ENCODE results near the gene CSNK1G1.
"Not testable (repeated sequence)": the region's sequence is repeated elsewhere in the genome, so short reads cannot be mapped to it uniquely, and the experiment has no call there.

Gene CSNK1G1

DNA sequence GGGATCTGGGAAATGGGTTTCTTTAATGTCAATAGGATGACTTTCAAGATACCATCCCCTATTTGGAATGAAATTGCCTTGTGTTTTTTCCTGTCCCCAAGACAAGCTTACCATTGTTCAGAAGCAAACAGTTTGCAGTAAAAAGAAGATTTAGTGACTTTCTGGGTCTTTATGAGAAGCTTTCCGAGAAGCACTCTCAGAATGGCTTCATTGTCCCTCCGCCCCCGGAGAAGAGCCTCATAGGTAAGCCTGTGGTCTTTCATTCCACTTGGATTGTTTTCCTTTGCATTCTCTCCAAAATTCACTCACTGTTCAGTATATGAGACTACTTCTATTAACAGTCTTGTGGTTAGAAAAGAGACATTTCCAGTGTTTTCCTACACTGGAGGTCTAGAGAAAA, 230.0 kb downstream of the CSNK1G1 start:
- TF ChIP-seq, protein P1, sequence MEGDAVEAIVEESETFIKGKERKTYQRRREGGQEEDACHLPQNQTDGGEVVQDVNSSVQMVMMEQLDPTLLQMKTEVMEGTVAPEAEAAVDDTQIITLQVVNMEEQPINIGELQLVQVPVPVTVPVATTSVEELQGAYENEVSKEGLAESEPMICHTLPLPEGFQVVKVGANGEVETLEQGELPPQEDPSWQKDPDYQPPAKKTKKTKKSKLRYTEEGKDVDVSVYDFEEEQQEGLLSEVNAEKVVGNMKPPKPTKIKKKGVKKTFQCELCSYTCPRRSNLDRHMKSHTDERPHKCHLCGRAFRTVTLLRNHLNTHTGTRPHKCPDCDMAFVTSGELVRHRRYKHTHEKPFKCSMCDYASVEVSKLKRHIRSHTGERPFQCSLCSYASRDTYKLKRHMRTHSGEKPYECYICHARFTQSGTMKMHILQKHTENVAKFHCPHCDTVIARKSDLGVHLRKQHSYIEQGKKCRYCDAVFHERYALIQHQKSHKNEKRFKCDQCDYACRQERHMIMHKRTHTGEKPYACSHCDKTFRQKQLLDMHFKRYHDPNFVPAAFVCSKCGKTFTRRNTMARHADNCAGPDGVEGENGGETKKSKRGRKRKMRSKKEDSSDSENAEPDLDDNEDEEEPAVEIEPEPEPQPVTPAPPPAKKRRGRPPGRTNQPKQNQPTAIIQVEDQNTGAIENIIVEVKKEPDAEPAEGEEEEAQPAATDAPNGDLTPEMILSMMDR (conservative IDR thresholded peaks at IDR 0.05; ENCODE audit: low read depth, low read length), result no peak
- DNase-seq (ENCODE audit: low read depth), result no peak
- H3K4me3 ChIP-seq (ENCODE audit: low read depth, low read length), result no peak overlapping the region

DNA sequence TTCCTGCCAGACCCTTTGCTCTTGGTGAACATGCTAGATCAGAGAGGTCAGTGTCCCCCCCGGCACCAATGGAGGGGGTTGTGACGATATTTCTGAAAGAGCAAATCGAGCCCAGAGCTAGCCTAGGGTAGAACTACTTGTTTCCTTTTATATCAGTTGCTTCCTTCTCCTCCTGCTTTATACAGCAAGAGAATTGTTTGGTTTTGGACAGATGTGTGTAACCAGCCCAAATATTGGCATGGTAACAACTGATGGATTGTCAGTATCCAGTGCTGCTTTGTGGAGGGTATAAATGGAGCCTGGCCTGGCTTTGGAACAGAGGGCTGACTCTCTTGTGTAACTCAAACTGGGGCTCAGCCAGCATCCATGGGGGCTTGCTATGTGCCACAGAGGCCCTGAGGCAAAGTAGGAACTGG, 233.0 kb downstream of the CSNK1G1 start:
- TF ChIP-seq, protein P1 (conservative IDR thresholded peaks at IDR 0.05; ENCODE audit: low read depth, low read length), result no peak
- no peak overlapping the region for H3K4me3 ChIP-seq (ENCODE audit: low read depth, low read length)
- DNase-seq (ENCODE audit: low read depth), result no peak

DNA sequence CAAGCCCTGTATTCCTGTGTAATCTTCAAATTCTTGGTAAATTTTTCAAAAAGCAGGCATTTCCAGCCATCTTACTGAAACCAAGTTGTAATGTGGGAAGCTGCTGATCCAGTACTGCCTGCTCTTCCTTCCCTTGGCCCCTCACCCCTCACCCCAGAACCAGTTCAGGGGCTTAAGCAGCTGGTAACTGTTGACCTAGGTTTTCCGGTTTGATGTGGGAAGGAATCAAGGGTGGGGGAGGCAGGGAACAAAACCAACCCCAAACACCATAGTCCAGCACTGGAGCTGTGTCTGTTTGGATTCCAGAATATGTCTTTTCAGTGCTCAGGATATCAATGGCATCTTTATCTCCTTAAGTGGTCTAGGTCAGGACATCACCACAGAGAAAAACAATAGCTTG, 233.5 kb downstream of the CSNK1G1 start:
- no peak for DNase-seq (ENCODE audit: low read depth)
- TF ChIP-seq, protein P1 (conservative IDR thresholded peaks at IDR 0.05; ENCODE audit: low read depth, low read length), result no peak
- H3K4me3 ChIP-seq (ENCODE audit: low read depth, low read length), result no peak overlapping the region

DNA sequence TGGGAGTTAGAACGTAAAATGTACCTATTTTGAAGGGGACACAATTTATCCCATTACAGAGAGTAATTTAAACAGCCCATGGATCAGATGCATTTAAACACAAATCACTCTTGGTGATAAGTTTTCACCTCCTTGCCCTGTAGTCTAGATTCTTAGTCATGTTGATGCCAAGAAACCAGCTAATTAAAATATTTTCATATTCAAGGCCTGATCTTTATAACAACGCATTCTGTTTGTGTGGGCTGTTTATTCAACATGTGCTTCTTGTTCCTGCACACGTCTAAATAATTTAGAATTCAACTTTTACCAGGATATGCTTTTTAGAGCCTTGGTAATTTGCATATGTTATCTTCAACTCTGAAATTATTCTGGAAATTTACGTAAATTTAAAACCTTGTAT, 234.4 kb downstream of the CSNK1G1 start:
- DNase-seq (ENCODE audit: low read depth), result no peak
- TF ChIP-seq, protein P1 (conservative IDR thresholded peaks at IDR 0.05; ENCODE audit: low read depth, low read length), result no peak

DNA sequence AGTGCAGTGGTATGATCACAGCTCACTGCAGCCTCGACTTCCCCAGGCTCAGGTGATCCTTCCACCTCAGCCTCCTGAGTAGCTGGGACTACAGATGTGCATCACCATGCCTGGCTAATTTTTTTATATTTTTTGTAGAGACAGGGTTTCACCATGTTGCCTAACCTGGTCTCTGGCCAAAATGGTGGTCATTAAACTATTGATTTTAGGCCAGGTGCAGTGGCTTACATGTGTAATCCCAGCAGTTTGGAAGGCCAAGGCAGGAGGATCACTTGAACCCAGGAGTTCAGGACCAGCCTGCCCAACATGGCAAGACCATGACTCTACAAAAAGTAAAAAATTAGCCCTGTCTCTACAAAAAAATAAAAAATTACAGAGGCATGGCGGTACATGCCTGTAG, 235.7 kb downstream of the CSNK1G1 start:
- DNase-seq (ENCODE audit: low read depth); H3K4me3 ChIP-seq (ENCODE audit: low read depth, low read length): not testable (repeated sequence)

More for the DNA sequence above, 234.4 kb downstream of the CSNK1G1 start:
- H3K4me3 ChIP-seq (ENCODE audit: low read depth, low read length), result no peak overlapping the region

DNA sequence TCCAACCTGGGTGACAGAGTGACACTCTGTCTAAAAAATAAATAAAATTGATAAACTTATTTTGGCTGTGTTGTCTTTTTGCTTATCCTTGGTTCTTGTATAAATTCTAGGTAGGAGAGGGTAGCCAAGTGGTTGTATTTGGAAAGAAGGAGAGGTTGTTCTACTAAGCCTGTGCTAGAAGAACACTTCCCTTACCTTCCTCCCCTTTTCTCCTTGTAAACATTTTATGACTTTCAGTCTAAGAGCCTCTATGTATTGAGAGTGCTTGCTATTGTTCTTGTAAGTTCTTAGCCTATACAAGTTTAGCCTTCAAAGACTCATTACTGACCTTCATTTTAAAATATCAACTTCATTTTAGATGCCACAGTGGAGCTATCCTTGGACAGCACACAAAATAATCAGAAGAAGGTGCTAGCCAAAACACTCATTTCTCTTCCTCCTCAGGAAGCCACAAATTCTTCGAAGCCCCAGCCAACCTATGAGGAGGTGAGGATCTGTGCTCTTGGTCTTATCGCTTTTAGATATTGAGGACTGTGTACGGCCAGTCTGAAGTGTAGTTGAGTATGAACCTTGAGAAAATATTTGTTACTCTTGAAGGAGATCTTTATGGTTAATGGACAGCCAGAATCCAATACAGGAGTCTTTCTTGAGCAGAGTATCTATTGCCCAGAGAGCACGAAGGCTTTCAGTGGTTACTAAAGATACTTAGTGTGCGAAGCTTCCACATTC, 238.1 kb downstream of the CSNK1G1 start:
- TF ChIP-seq, protein P1 (conservative IDR thresholded peaks at IDR 0.05; ENCODE audit: low read depth, low read length), result no peak
- no peak overlapping the region for H3K4me3 ChIP-seq (ENCODE audit: low read depth, low read length)
- DNase-seq (ENCODE audit: low read depth), result no peak

All from choroid plexus epithelial cell (primary cell).